KBM-7 (cell line): ENCODE data around the gene CERS1.
A peak's percentile ranks its signal among the peaks of the same experiment; 100 is the strongest.

Experiments
- DNase-seq: peaks from one replicate; pipeline ENCODE4 v3.0.0-alpha.2; 2015
- in situ Hi-C: fragments of 300-500 bp; cut with MboI; formaldehyde crosslinking; loops from 2 replicates; pipeline ENCODE4 v1.14.3; 2020; ENCODE audit warnings: low sequenced_read_pairs, low pct_unique_long_range_greater_than_20kb, mixed read lengths

CERS1 gene

GRCh38 chr19:18878858-18879578 lies 16.9 kb downstream of the CERS1 start:
- DNase-seq: no peak
- in situ Hi-C loops: no loop called here

GRCh38 chr19:18878058-18878797 lies 17.7 kb downstream of the CERS1 start:
- DNase-seq: no peak
- in situ Hi-C loops: no loop called here

- in situ Hi-C loops: no loop called here
- DNase-seq: no peak
Measured at GRCh38 chr19:18876865-18877264, 19.1 kb downstream of the CERS1 start.

- no peak for DNase-seq
- in situ Hi-C loops: no loop called here
Measured at GRCh38 chr19:18875726-18876125, 20.2 kb downstream of the CERS1 start.

GRCh38 chr19:18871543-18871942 lies 24.4 kb downstream of the CERS1 start:
- no peak for DNase-seq
- in situ Hi-C loops: loop anchor here (25.0 kb wide), 1 partner anchor 409 kb away; no protein-coding TSS in a partner anchor

- no peak for DNase-seq
- in situ Hi-C loops: loop anchor here (25.0 kb wide), 1 partner anchor 408 kb away; no protein-coding TSS in a partner anchor
Measured at GRCh38 chr19:18870531-18871172, 25.3 kb downstream of the CERS1 start.

- no peak for DNase-seq
Measured at GRCh38 chr19:18869781-18870530, 26.0 kb downstream of the CERS1 start.

GRCh38 chr19:18869023-18869618 lies 26.8 kb downstream of the CERS1 start:
- in situ Hi-C loops: loop anchor here (25.0 kb wide), 1 partner anchor 407 kb away; no protein-coding TSS in a partner anchor

More at GRCh38 chr19:18869781-18870530, 26.0 kb downstream of the CERS1 start:
- in situ Hi-C loops: loop anchor here (25.0 kb wide), 1 partner anchor 408 kb away; no protein-coding TSS in a partner anchor

GRCh38 chr19:18868380-18869022 lies 27.5 kb downstream of the CERS1 start:
- in situ Hi-C loops: loop anchor here (25.0 kb wide), 1 partner anchor 406 kb away; no protein-coding TSS in a partner anchor
- DNase-seq: no peak

More at GRCh38 chr19:18869023-18869618, 26.8 kb downstream of the CERS1 start:
- DNase-seq: no peak

GRCh38 chr19:18867751-18868150 lies 28.2 kb downstream of the CERS1 start:
- in situ Hi-C loops: loop anchor here (25.0 kb wide), 1 partner anchor 405 kb away; no protein-coding TSS in a partner anchor

GRCh38 chr19:18867199-18867598 lies 28.8 kb downstream of the CERS1 start:
- in situ Hi-C loops: loop anchor here (25.0 kb wide), 1 partner anchor 405 kb away; no protein-coding TSS in a partner anchor
- DNase-seq: no peak

More at GRCh38 chr19:18867751-18868150, 28.2 kb downstream of the CERS1 start:
- DNase-seq: no peak

- no peak for DNase-seq
- in situ Hi-C loops: loop anchor here (25.0 kb wide), 1 partner anchor 404 kb away; no protein-coding TSS in a partner anchor
Measured at GRCh38 chr19:18866800-18867123, 29.2 kb downstream of the CERS1 start.

GRCh38 chr19:18865973-18866799 lies 29.8 kb downstream of the CERS1 start:
- DNase-seq: peak; percentile 78
- in situ Hi-C loops: loop anchor here (25.0 kb wide), 1 partner anchor 404 kb away; no protein-coding TSS in a partner anchor

- in situ Hi-C loops: loop anchor here (25.0 kb wide), 1 partner anchor 403 kb away; no protein-coding TSS in a partner anchor
- DNase-seq: no peak
Measured at GRCh38 chr19:18865106-18865972, 30.6 kb downstream of the CERS1 start.

- no peak for DNase-seq
- in situ Hi-C loops: loop anchor here (25.0 kb wide), 1 partner anchor 402 kb away; no protein-coding TSS in a partner anchor
Measured at GRCh38 chr19:18863843-18864362, 32.1 kb downstream of the CERS1 start.
